A673 (cell line): ENCODE results near the gene ZDHHC11.

Experiments
- CTCF ChIP-seq: fragments of 300-800, 200-600 bp; sonication (generic); conservative IDR thresholded peaks from 2 replicates; pipeline ENCODE4 v1.5.1; 2017; ENCODE audit warnings: low read depth, mild to moderate bottlenecking, antibody characterized with exemption, low read length, moderate library complexity, mixed read lengths
- EZH2 ChIP-seq: fragments of 200-600 bp; sonication (generic); IDR thresholded peaks from 2 replicates; pipeline ENCODE4 v1.6.1; 2017; ENCODE audit warnings: borderline replicate concordance, low read depth, mild to moderate bottlenecking, mixed read lengths, antibody characterized with exemption, low read length; ENCODE audit not compliant: poor library complexity, severe bottlenecking

DNA sequence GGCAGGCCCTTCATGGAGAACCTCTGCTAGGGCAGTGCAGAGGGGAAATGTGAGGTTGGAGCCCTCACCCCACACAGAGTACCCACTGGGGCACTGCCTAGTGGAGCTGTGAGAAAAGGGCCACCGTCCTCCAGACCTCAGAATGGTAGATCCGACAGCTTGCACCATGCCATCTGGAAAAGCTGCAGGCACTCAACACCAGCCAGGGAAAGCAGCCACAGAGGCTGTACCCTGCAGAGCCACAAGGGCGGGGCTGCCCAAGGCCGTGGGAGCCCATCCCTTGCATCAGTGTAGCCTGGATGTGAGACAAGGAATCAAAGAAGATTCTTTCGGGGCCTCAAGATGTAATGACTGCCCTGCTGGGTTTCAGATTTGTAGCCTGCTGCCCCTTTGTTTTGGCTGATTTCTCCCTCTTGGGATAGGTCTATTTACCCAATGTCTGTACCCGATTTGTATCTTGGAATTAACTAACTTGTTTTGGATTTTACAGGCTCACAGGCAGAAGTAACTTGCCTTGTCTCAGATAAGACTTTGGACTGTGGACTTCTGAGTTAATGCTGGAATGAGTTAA is 16.6 kb upstream of the ZDHHC11 start:
- TF ChIP-seq CTCF (no peak), EZH2 (no peak)
